Mammary epithelial cell (primary cell): ENCODE results near the gene AGR2.

Experiments used
- CTCF ChIP-seq, 2 donors: IDR thresholded peaks in 1 of 2; conservative IDR thresholded peaks in 1 of 2; 2 replicates each; pipeline ENCODE4 v1.5.1; 2011 to 2012; ENCODE audit warnings: inconsistent platforms in 2 of 2, low read length in 2 of 2, mild to moderate bottlenecking in 2 of 2, control low read depth in 1 of 2, low read depth in 1 of 2; ENCODE audit not compliant: insufficient read depth in 1 of 2; ENCODE audit errors: extremely low read depth in 1 of 2
- EZH2 ChIP-seq: IDR thresholded peaks from 2 replicates; pipeline ENCODE4 v1.6.1; 2012; ENCODE audit warnings: low read length, inconsistent platforms, borderline replicate concordance

- TF ChIP-seq CTCF (conservative IDR thresholded peaks at IDR 0.05 in 1 of 2, IDR thresholded peaks at IDR 0.05 in 1 of 2; ENCODE audit: extremely low read depth in 1 of 2, insufficient read depth in 1 of 2, low read depth in 1 of 2, low read length in 2 of 2): no peak
- no peak for TF ChIP-seq EZH2
Observed at GRCh38 chr7:16747102-16747501, 57.7 kb downstream of the AGR2 start.
